Measurements from ENCODE around the gene VWA2.

DNA sequence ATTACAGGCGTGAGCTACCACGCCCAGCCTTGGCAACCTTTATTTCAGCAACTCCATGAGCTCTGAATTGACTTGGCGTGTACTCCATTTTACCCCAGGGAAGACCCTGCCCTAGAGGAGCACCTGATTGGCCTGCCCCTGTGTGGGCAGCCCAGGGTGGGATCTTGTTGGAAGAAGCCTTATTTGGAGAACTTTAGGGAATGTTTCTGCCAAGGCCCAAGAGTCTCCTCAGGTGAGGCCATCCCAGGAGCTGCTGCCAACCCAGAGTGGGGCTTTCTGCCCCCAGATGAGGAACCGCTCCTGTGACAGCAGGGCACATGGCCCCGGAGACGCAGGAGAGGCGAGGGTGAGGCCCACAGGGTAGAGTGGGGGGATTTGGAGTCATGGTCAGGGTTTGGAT is 42.0 kb downstream of the VWA2 start:
- TF ChIP-seq ESRRG (CRISPR knock-in tag; IDR thresholded peaks at IDR 0.05), result no peak
- TF ChIP-seq SNAI2 (CRISPR knock-in tag; IDR thresholded peaks at IDR 0.05), result no peak
- TF ChIP-seq ZFP30 (CRISPR knock-in tag; IDR thresholded peaks at IDR 0.05), result no peak
- TF ChIP-seq BACH2 (CRISPR knock-in tag; IDR thresholded peaks at IDR 0.05; ENCODE audit: borderline replicate concordance), result no peak
- TF ChIP-seq TOX (CRISPR knock-in tag; IDR thresholded peaks at IDR 0.05; ENCODE audit: borderline replicate concordance), result no peak
- TF ChIP-seq ARNTL (CRISPR knock-in tag; IDR thresholded peaks at IDR 0.05; ENCODE audit: borderline replicate concordance, low read depth), result no peak
- TF ChIP-seq ZNF8 (CRISPR knock-in tag; IDR thresholded peaks at IDR 0.05), result no peak
- TF ChIP-seq ISL1 (CRISPR knock-in tag; IDR thresholded peaks at IDR 0.05), result no peak
- TF ChIP-seq, protein P1, sequence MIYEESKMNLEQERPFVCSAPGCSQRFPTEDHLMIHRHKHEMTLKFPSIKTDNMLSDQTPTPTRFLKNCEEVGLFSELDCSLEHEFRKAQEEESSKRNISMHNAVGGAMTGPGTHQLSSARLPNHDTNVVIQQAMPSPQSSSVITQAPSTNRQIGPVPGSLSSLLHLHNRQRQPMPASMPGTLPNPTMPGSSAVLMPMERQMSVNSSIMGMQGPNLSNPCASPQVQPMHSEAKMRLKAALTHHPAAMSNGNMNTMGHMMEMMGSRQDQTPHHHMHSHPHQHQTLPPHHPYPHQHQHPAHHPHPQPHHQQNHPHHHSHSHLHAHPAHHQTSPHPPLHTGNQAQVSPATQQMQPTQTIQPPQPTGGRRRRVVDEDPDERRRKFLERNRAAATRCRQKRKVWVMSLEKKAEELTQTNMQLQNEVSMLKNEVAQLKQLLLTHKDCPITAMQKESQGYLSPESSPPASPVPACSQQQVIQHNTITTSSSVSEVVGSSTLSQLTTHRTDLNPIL (CRISPR knock-in tag; IDR thresholded peaks at IDR 0.05; ENCODE audit: low read depth), result no peak
- TF ChIP-seq TSHZ2 (CRISPR knock-in tag; IDR thresholded peaks at IDR 0.05), result no peak
- TF ChIP-seq, protein P2, sequence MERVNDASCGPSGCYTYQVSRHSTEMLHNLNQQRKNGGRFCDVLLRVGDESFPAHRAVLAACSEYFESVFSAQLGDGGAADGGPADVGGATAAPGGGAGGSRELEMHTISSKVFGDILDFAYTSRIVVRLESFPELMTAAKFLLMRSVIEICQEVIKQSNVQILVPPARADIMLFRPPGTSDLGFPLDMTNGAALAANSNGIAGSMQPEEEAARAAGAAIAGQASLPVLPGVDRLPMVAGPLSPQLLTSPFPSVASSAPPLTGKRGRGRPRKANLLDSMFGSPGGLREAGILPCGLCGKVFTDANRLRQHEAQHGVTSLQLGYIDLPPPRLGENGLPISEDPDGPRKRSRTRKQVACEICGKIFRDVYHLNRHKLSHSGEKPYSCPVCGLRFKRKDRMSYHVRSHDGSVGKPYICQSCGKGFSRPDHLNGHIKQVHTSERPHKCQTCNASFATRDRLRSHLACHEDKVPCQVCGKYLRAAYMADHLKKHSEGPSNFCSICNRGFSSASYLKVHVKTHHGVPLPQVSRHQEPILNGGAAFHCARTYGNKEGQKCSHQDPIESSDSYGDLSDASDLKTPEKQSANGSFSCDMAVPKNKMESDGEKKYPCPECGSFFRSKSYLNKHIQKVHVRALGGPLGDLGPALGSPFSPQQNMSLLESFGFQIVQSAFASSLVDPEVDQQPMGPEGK (CRISPR knock-in tag; IDR thresholded peaks at IDR 0.05; ENCODE audit: borderline replicate concordance), result no peak
- no peak for TF ChIP-seq TCF4 (CRISPR knock-in tag; IDR thresholded peaks at IDR 0.05; ENCODE audit: borderline replicate concordance)
- TF ChIP-seq PPARA (CRISPR knock-in tag; IDR thresholded peaks at IDR 0.05; ENCODE audit: borderline replicate concordance), result no peak

Measured in SK-N-SH treated with all-trans-retinoic acid at 6 μM for 48 hours (cell line).